Measurements from ENCODE around the gene IYD.

DNA sequence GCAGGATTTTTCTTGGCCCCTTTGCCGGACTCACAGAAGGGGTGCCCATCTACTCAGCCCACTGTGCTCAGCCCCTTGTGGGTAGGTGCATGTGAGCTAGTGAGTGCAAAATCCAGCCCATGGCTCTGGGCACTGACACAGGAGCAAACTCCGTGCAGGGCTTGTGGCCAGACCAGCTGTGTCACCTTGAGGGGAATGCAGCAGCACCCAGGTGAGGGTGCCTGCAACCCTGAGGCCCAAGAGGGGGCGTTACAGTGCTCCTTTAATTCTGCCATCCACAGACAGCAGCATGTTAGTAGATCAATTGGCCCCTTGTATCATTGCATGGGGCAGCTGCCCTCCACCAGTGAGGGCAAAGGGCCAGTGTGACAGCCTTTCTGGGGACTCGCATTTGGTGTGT, 12.9 kb upstream of the IYD start:
- TF ChIP-seq, protein P1, sequence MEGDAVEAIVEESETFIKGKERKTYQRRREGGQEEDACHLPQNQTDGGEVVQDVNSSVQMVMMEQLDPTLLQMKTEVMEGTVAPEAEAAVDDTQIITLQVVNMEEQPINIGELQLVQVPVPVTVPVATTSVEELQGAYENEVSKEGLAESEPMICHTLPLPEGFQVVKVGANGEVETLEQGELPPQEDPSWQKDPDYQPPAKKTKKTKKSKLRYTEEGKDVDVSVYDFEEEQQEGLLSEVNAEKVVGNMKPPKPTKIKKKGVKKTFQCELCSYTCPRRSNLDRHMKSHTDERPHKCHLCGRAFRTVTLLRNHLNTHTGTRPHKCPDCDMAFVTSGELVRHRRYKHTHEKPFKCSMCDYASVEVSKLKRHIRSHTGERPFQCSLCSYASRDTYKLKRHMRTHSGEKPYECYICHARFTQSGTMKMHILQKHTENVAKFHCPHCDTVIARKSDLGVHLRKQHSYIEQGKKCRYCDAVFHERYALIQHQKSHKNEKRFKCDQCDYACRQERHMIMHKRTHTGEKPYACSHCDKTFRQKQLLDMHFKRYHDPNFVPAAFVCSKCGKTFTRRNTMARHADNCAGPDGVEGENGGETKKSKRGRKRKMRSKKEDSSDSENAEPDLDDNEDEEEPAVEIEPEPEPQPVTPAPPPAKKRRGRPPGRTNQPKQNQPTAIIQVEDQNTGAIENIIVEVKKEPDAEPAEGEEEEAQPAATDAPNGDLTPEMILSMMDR (IDR thresholded peaks at IDR 0.05), result no peak
- TF ChIP-seq TAF1 (IDR thresholded peaks at IDR 0.05; ENCODE audit: borderline replicate concordance, low read depth, low read length), result no peak
